ENCODE results near the gene FRYL. TPM values are rescaled to one million over a fixed set of nuclear protein-coding genes. Genes with fewer than 3 reads are reported as not detected.

The FRYL gene
- total and polyA plus RNA-seq, 2 of the 8 experiments (the other 6 are each of a cell fraction or from before 2014, with no cell fraction given) = 8.0 to 36.5 TPM

GRCh38 chr4:48812866-48813265 lies 32.8 kb upstream of the FRYL start:
- Histone ChIP-seq H4K5ac (ENCODE audit: insufficient read length, low read depth, low read length) (no peak overlapping the region), H3K4me1 (replicated peaks in 1 of 4; ENCODE audit: control insufficient read depth in 3 of 4, insufficient read depth in 4 of 4, low read length in 3 of 4) (no peaks in the 10 kb centered on the region; a peak in 2 of 7 replicates), H3K56ac (replicated peaks; ENCODE audit: insufficient read length, low read depth, low read length) (no peak overlapping the region), H3K9me3 (ENCODE audit: insufficient read depth in 2 of 2, low read depth in 1 of 2, low read length in 1 of 2) (no peaks in the 10 kb centered on the region), H3K4ac (replicated peaks; ENCODE audit: insufficient read length, low read depth, low read length) (no peak overlapping the region), H3K18ac (ENCODE audit: extremely low read depth, low read length) (no peak overlapping the region), H3K4me2 (ENCODE audit: insufficient read depth in 1 of 2, low read depth in 2 of 2, low read length in 2 of 2) (no peak overlapping the region), H3K14ac (ENCODE audit: insufficient read length) (no peak overlapping the region), H2AFZ (ENCODE audit: low read length) (no peak overlapping the region), H3K79me2 (ENCODE audit: control insufficient read depth in 1 of 2, insufficient read depth in 2 of 2, low read length in 2 of 2) (no peaks in the 10 kb centered on the region), H3K23me2 (ENCODE audit: low read depth, low read length) (no peaks in the 10 kb centered on the region), H3K36me3 (ENCODE audit: control insufficient read depth in 2 of 4, insufficient read depth in 4 of 4, low read length in 3 of 4) (no peaks in the 10 kb centered on the region), H2AK5ac (ENCODE audit: low read depth, low read length) (no peak overlapping the region), H3K4me3 (ENCODE audit: extremely low read depth in 1 of 4, insufficient read depth in 2 of 4, low read depth in 3 of 4, low read length in 4 of 4) (no peak overlapping the region), H4K20me1 (replicated peaks in 1 of 2; ENCODE audit: control insufficient read depth in 1 of 2, insufficient read depth in 2 of 2, low read length in 2 of 2) (no peaks in the 10 kb centered on the region), H2BK120ac (replicated peaks; ENCODE audit: low read depth, low read length) (no peak overlapping the region), H3K79me1 (ENCODE audit: low read depth, low read length) (no peaks in the 10 kb centered on the region), H2BK12ac (ENCODE audit: low read depth, low read length) (no peak overlapping the region), H3K27ac (ENCODE audit: low read depth, low read length) (no peak overlapping the region), H2BK20ac (ENCODE audit: low read length) (no peak overlapping the region), H3K23ac (ENCODE audit: insufficient read length) (no peak overlapping the region), H4K91ac (replicated peaks; ENCODE audit: insufficient read length, low read length) (no peak overlapping the region), H4K8ac (ENCODE audit: extremely low read depth, insufficient read depth, low read length) (no peak overlapping the region), H3K9ac (replicated peaks in 1 of 4; ENCODE audit: extremely low read depth in 1 of 4, low read depth in 3 of 4, low read length in 3 of 4) (no peak overlapping the region), H2BK5ac (ENCODE audit: low read depth, low read length) (no peak overlapping the region), H2BK15ac (ENCODE audit: low read length) (no peak overlapping the region), H3K27me3 (replicated peaks in 1 of 4; ENCODE audit: control insufficient read depth in 3 of 4, extremely low read depth in 1 of 4, insufficient read depth in 3 of 4, low read length in 3 of 4) (no peaks in the 10 kb centered on the region)
- ChIA-PET POLR2A (ENCODE audit: partially characterized antibody) (interaction anchor here (1.9 kb wide), 1 partner anchor 19 kb away, joined by 10 read pairs; the partner anchor contains the start of gene OCIAD1), CTCF (ENCODE audit: partially characterized antibody) (no interaction called here)
- FAIRE-seq = no peak
- WGBS, 2 experiments (ENCODE audit: extremely low coverage in 1 of 2, insufficient coverage in 1 of 2, insufficient read length in 1 of 2, insufficient replicate concordance in 2 of 2, low coverage in 1 of 2, low lambda C conversion rate in 2 of 2, missing lambda C conversion rate in 1 of 2) = 79% methylated on average over 6 of the region's 6 CpGs; no CpG with 5 or more reads in 1 of the 2 experiments
- TF ChIP-seq, protein P1, sequence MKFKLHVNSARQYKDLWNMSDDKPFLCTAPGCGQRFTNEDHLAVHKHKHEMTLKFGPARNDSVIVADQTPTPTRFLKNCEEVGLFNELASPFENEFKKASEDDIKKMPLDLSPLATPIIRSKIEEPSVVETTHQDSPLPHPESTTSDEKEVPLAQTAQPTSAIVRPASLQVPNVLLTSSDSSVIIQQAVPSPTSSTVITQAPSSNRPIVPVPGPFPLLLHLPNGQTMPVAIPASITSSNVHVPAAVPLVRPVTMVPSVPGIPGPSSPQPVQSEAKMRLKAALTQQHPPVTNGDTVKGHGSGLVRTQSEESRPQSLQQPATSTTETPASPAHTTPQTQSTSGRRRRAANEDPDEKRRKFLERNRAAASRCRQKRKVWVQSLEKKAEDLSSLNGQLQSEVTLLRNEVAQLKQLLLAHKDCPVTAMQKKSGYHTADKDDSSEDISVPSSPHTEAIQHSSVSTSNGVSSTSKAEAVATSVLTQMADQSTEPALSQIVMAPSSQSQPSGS (IDR thresholded peaks at IDR 0.05; ENCODE audit: low read length) = no peak
- TF ChIP-seq BRCA1 (IDR thresholded peaks at IDR 0.05; ENCODE audit: low read depth, low read length) = no peak
- no peak for TF ChIP-seq JUND (IDR thresholded peaks at IDR 0.05; ENCODE audit: low read length)
- no peak for TF ChIP-seq TEAD4 (IDR thresholded peaks at IDR 0.05; ENCODE audit: low read depth, low read length)
- no peak for TF ChIP-seq SP1 (IDR thresholded peaks at IDR 0.05; ENCODE audit: low read depth, low read length)
- TF ChIP-seq SP4 (IDR thresholded peaks at IDR 0.05; ENCODE audit: low read length) = no peak
- no peak for TF ChIP-seq RNF2 (IDR thresholded peaks at IDR 0.05; ENCODE audit: borderline replicate concordance, low read depth, low read length, missing control alignments, poor library complexity, severe bottlenecking)
- TF ChIP-seq SRF (IDR thresholded peaks at IDR 0.05; ENCODE audit: low read depth, low read length) = no peak
- TF ChIP-seq MAFK (IDR thresholded peaks at IDR 0.05; ENCODE audit: low read depth, low read length) = no peak
- TF ChIP-seq HDAC6 (IDR thresholded peaks at IDR 0.05; ENCODE audit: low read depth, low read length) = no peak
- TF ChIP-seq EZH2 (IDR thresholded peaks at IDR 0.05; ENCODE audit: low read depth, low read length, severe bottlenecking) = no peak
- TF ChIP-seq POLR2A (IDR thresholded peaks at IDR 0.05; ENCODE audit: control extremely low read depth in 1 of 2, low read depth in 2 of 2, low read length in 2 of 2) = no peak
- TF ChIP-seq CBX5 (IDR thresholded peaks at IDR 0.05; ENCODE audit: low read depth, low read length) = no peak
- DNase-seq (ENCODE audit: low read depth in 1 of 2, low spot score in 2 of 2) = no peak

Measured in H1 (cell line).